HUES6 (cell line): ENCODE results near the gene STX2.
"Not testable (repeated sequence)": the region's sequence is repeated elsewhere in the genome, so short reads cannot be mapped to it uniquely, and the experiment has no call there.

Experiments used
- H3K27ac ChIP-seq: 2 replicates; pipeline ENCODE4 v1.7.0; 2013; ENCODE audit warnings: low read depth, mild to moderate bottlenecking, low read length, inconsistent platforms
- H3K27me3 ChIP-seq: 2 replicates; pipeline ENCODE4 v1.6.1; 2013; ENCODE audit warnings: low read length; ENCODE audit not compliant: control insufficient read depth, insufficient read depth
- H3K36me3 ChIP-seq: 2 replicates; pipeline ENCODE4 v1.6.1; 2013; ENCODE audit warnings: low read length; ENCODE audit not compliant: control insufficient read depth, insufficient read depth
- H3K4me1 ChIP-seq: 2 replicates; pipeline ENCODE4 v1.6.1; 2013; ENCODE audit warnings: low read length; ENCODE audit not compliant: control insufficient read depth, insufficient read depth
- H3K4me3 ChIP-seq: 2 replicates; pipeline ENCODE4 v1.5.1; 2013; ENCODE audit warnings: low read depth, low read length
- H3K9ac ChIP-seq: one replicate; pipeline ENCODE4 v1.6.1; 2013; ENCODE audit warnings: mild to moderate bottlenecking, low read length
- H3K9me3 ChIP-seq: 2 replicates; pipeline ENCODE4 v1.6.1; 2013; ENCODE audit warnings: low read depth, low read length; ENCODE audit not compliant: control insufficient read depth, insufficient read depth

The STX2 gene

DNA sequence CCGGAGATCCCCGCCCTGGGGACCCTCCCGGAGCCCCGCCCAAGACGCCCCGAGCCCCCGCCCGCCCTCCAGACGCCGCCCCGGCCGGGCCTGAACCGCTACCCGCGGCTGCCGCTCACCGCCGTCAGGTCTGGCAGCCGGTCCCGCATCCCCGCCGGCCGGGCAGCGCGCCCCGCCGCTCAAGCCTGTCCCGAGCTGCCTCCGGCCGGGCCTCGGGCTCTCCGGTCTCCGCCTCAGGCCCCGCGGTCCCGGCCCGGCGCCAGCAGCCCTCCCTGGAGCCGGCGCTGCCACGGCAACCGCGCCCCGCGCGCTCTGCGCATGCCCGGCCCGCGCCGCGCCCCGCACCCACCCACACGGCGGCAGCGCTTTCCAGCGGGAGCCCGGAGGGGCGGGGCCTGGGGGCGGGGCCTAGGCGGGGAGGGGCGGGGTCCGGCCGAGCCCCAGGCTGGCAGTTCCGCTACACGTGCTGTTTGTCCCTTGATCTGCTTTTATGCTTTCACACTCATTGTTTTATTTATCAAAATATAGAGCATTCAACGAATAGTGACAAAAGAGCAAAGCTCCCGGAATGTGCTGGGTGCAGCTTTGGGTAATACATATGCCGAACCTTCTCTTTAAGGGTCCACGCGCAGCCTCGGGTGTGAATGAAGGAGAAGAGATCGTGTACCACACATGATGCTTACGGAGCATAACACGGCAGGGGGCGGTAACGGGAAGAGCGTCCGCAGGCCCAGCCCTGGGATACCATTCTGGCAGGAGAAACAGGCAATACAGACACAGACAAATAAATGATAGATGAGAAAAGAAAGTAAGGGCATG lies at the start of gene STX2:
TSS of gene STX2 (minus strand) at position 300 of the 819 bp plus-strand sequence. CDS start at position 149, 151 bp downstream.
- peak within 1 kb of the TSS; percentile 65 for H3K9ac ChIP-seq
- no peak within 1 kb of the TSS for H3K27ac ChIP-seq
- peaks cover 24% of the 10 kb centered on the region for H3K4me1 ChIP-seq
- peaks cover 6% of the 10 kb centered on the region; the same call in 1 of the 2 replicates for H3K27me3 ChIP-seq
- H3K36me3 ChIP-seq, result no peaks in the 10 kb centered on the region
- H3K9me3 ChIP-seq, result peaks cover 2% of the 10 kb centered on the region; the same call in 1 of the 2 replicates
- H3K4me3 ChIP-seq, result peak within 1 kb of the TSS; percentile 85

DNA sequence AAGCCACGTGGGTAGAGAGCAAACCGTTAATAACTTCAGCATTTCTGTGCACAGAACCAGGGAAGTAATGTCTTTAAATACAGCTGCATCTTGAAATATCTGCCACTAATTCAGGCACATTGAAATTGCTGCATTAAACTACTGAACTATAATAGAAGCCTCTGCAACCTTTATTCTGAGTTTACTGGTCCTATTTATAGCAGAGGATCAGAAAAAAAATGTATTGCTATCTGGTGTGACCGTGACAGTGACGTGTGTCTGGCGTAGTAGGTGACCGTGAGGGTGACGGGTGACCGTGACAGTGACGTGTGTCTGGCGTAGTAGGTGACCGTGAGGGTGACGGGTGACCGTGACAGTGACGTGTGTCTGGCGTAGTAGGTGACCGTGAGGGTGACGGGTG lies 48.1 kb upstream of the STX2 start:
- not testable (repeated sequence) for H3K27me3 ChIP-seq

DNA sequence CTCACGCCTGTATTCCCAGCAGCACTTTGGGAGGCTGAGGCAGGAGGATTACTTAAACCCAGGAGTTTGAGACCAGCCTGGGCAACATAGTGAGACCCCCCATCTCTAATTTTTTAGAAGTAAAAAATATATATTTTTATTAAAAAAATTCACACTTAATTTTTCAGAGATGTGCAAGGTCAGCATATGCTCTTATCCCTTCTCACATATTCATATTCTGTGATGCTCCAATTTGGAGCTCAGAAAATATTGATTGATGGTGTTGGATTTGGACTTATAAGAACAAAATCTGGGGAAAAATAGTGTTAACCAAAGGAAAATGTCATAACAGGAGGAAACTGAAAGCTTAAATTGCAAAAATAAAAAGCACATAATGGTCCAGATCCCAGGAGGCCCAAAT lies 42.5 kb upstream of the STX2 start:
- Histone ChIP-seq H3K9ac (no peak overlapping the region), H3K4me3 (no peak overlapping the region), H3K27me3 (no peaks in the 10 kb centered on the region), H3K9me3 (no peaks in the 10 kb centered on the region), H3K27ac (no peak overlapping the region), H3K4me1 (no peaks in the 10 kb centered on the region), H3K36me3 (peaks cover 15% of the 10 kb centered on the region)

More for the DNA sequence above, 48.1 kb upstream of the STX2 start:
- not testable (repeated sequence) for H3K4me1 ChIP-seq, H3K9ac ChIP-seq, H3K36me3 ChIP-seq, H3K4me3 ChIP-seq, H3K9me3 ChIP-seq, H3K27ac ChIP-seq

DNA sequence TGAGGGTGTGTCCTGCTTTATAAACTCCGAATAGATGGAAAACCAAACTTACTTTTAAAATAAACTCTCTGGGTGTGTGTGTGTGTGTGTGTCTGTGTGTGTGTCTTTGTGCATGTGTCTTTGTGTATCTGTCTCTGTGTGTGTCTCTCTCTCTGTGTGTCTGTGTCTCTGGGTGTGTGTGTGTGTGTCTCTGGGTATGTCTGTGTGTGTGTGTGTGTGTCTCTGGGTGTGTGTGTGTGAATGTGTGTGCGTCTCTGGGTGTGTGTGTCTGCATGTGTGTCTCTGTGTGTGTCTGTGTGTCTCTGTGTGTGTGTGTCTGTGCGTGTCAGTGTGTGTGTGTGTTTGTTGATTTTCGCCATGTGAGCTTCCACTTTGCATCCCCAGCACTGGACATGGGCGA lies 42.0 kb upstream of the STX2 start:
- H3K4me3 ChIP-seq, result no peak overlapping the region
- no peaks in the 10 kb centered on the region for H3K4me1 ChIP-seq
- H3K9me3 ChIP-seq, result no peaks in the 10 kb centered on the region
- H3K27me3 ChIP-seq, result no peaks in the 10 kb centered on the region
- H3K36me3 ChIP-seq, result peaks cover 20% of the 10 kb centered on the region
- no peak overlapping the region for H3K9ac ChIP-seq
- H3K27ac ChIP-seq, result no peak overlapping the region

DNA sequence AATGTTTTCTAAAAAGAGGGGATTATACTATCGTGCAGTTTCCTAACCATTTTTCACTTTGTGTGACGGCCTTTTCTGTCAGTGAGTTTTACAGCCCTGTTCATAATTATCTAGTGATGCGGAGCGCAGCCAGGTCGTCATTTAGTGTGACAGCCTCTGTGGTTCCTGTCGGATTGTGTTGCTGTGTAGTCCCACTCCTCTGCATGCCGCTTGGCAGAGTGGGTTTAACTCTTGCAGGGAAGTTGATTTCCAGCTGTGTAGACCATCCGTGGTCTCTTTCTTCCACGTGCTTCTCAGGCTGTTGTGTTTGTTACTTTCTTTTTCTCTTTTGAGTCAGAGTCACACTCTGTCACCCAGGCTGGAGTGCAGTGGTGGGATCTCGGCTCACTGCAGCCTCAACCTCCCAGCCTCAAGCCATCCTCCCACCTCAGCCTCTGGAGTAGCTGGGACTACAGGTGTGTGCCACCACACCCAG lies 41.4 kb upstream of the STX2 start:
- no peak overlapping the region for H3K9ac ChIP-seq
- H3K4me1 ChIP-seq, result no peaks in the 10 kb centered on the region
- no peaks in the 10 kb centered on the region for H3K9me3 ChIP-seq
- no peak overlapping the region for H3K27ac ChIP-seq
- no peaks in the 10 kb centered on the region for H3K27me3 ChIP-seq
- no peak overlapping the region for H3K4me3 ChIP-seq
- peaks cover 26% of the 10 kb centered on the region for H3K36me3 ChIP-seq

DNA sequence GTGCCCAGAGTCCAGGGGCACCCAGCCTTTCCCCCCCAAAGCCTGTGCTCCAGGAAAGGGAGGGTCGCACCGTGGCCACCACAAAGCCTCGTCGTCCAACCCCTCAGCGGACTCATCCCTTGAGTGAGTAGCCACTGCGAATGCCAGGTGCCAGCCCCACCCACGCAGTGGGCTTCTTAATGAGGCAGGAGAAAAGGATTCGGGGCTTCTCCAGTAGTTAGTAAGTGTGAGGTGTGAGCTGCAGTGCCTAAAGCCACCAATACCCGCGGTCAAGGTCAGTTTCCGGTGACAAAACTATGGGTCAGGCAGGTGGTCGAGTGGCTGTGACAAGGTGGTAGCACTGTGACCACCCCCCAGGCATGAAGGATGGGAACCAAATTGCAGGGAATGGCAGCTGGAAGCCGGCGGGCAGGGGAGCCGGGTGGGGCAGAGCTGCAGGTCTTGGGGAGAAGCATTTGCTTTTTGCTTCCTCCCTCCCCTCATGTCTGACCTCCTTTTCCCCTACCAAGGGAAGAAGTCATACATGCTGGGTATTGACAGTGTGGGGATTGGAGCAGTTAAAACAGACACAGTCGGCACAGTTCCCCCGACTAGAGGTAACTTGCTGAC lies 40.8 kb upstream of the STX2 start:
- H3K9me3 ChIP-seq, result no peaks in the 10 kb centered on the region

DNA sequence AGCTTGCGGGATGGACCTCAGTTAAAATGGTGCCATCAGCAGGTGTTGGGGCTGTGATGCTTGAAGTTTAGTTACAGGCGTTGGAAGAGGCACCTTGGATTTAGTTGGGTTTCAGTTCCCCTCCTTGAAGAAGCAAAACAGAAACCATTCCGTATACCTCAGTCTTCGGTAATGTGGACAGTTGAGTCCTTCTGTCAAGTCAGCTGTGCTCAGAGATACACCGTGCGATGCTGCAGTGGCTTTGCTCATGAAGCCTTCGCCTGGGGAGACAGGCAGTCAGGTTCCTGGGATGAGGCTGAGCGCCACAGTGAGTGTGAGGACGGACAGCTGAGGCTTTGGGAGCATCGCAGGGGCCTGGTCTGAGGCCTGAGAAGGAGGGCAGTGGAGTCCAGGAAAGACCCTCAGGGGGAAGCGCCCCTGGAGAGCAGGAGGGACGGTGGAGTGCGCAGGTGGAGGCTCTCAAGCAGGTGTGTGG lies 40.2 kb upstream of the STX2 start:
- no peaks in the 10 kb centered on the region for H3K27me3 ChIP-seq
- H3K4me3 ChIP-seq, result no peak overlapping the region
- no peak overlapping the region for H3K9ac ChIP-seq
- no peaks in the 10 kb centered on the region for H3K4me1 ChIP-seq
- H3K9me3 ChIP-seq, result no peaks in the 10 kb centered on the region
- peaks cover 38% of the 10 kb centered on the region for H3K36me3 ChIP-seq
- no peak overlapping the region for H3K27ac ChIP-seq

More for the DNA sequence above, 40.8 kb upstream of the STX2 start:
- Histone ChIP-seq H3K9ac (no peak overlapping the region), H3K27me3 (no peaks in the 10 kb centered on the region), H3K4me3 (no peak overlapping the region), H3K36me3 (peaks cover 32% of the 10 kb centered on the region), H3K27ac (no peak overlapping the region), H3K4me1 (no peaks in the 10 kb centered on the region)

DNA sequence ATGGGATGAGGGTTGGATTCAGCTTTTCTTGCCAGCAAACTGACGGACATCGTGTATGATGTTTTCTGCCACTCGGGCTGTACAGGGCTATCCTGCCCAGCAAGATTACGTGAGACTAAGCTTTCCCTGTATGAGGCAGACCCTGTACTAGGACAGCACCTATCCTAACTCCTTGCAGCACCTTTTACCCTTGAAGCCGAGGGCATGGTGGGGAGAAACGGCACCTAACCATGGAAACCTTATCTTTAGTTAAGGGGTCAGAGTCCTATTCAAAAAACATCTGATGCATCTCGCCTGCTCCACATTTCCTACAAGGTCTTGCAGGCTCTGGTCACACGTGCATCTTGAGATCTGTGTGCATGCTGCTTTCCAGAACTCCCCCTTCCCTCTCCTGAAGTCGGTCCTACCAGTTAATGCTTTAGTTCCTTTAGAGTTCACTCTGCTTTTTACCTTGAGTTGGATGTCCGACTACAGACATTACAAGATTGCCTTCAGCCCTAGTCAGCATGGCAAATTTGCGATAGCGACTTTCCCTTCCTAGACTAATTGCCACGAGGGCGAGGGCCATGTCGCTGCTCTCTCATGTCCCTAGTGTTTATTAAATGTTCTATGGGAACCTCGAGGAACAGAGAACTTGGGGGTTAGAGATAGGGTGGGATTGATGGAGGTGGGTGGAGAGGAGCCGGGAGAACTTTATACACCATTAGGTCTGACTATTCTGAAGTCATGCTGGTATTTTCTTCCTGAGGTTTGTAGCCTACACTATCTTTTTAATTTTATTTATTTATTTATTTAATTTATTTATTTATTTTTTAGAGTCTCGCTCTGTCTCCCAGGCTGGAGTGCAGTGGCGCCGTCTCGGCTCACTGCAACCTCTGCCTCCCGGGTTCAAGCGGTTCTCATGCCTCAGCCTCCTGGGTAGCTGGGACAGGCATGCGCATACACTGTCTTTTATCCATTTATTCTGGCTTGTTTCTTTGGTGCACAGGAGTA lies 39.4 kb upstream of the STX2 start:
- peaks cover 4% of the 10 kb centered on the region for H3K4me1 ChIP-seq
- H3K27ac ChIP-seq, result no peak overlapping the region
- no peaks in the 10 kb centered on the region for H3K27me3 ChIP-seq
- no peak overlapping the region for H3K4me3 ChIP-seq
- H3K9ac ChIP-seq, result no peak overlapping the region
- H3K9me3 ChIP-seq, result no peaks in the 10 kb centered on the region
- H3K36me3 ChIP-seq, result peaks cover 46% of the 10 kb centered on the region

DNA sequence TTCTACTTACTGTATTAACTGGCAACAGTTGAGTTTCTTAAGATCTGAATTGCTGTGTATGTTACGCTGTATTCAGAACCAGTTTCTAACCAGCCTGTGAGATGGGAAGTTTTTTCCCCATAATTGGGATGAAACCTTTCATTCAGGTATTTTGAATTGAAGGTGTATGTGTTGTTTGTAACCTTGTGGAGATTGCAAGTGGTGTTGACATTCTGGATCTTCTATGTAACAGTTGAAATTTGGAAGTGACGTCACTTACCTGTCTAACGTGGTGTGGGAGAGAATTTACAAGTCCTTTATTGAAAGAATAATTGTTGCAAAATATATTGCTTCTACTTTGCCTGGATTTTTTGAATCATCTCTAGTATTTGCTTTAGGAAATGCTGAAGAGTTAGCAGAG lies 38.3 kb upstream of the STX2 start:
- Histone ChIP-seq H3K4me3 (no peak overlapping the region), H3K36me3 (peaks cover 56% of the 10 kb centered on the region), H3K9ac (no peak overlapping the region), H3K27ac (no peak overlapping the region), H3K27me3 (no peaks in the 10 kb centered on the region), H3K4me1 (peaks cover 10% of the 10 kb centered on the region), H3K9me3 (no peaks in the 10 kb centered on the region)

DNA sequence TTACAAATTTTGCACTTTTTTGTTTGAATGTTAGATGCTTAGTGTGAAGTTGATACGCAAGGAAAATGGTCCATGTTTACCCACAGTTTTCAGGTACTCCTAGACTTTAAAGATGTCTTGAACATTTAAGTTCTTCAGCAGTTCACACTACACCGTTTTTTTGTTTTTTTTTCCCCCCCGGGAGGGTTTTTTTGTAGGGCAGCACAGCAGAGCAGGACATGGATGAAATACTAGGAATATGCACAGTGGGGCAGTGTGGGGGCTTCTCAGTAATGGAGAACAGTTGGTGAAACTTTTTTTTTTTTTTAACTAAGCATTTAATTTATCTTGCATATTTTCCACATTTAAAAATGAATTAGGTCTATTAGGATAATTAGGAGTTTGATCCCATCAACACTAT lies 37.7 kb upstream of the STX2 start:
- H3K9me3 ChIP-seq, result no peaks in the 10 kb centered on the region
- no peaks in the 10 kb centered on the region for H3K27me3 ChIP-seq
- no peak overlapping the region for H3K9ac ChIP-seq
- no peak overlapping the region for H3K4me3 ChIP-seq
- peaks cover 56% of the 10 kb centered on the region for H3K36me3 ChIP-seq
- H3K27ac ChIP-seq, result no peak overlapping the region
- peaks cover 10% of the 10 kb centered on the region for H3K4me1 ChIP-seq
